HFFc6 (cell line): ENCODE results near the gene ATP6V1E1. TPM values are rescaled to one million over a fixed set of nuclear protein-coding genes. Genes with fewer than 3 reads are reported as not detected.

Experiments
- DNase-seq: peaks from one replicate; pipeline ENCODE4 v3.0.0-alpha.2; 2018
- H3K27ac Mint-ChIP-seq: 2 replicates; pipeline ENCODE4 v1.8.0; 2020; ENCODE audit warnings: mild to moderate bottlenecking, mixed read lengths
- H3K27me3 Mint-ChIP-seq: 2 replicates; pipeline ENCODE4 v1.8.0; 2021; ENCODE audit warnings: mild to moderate bottlenecking, moderate library complexity, mixed read lengths; ENCODE audit not compliant: insufficient read depth
- H3K36me3 Mint-ChIP-seq: 2 replicates; pipeline ENCODE4 v1.8.0; 2021; ENCODE audit warnings: low read depth, mixed read lengths
- H3K4me1 Mint-ChIP-seq: 2 replicates; pipeline ENCODE4 v1.8.0; 2020; ENCODE audit warnings: low read depth, mixed read lengths
- H3K4me3 Mint-ChIP-seq: 2 replicates; pipeline ENCODE4 v1.8.0; 2020; ENCODE audit warnings: mild to moderate bottlenecking, moderate library complexity, mixed read lengths
- H3K9me3 Mint-ChIP-seq: 2 replicates; pipeline ENCODE4 v1.8.0; 2020; ENCODE audit warnings: mild to moderate bottlenecking, mixed read lengths
- CTCF ChIP-seq: fragments of 200-600 bp; sonication (generic); IDR thresholded peaks from 2 replicates; pipeline ENCODE4 v1.5.0; 2021; ENCODE audit warnings: antibody characterized with exemption, mild to moderate bottlenecking
- total RNA-seq, 6 experiments: library from RNA; stranded (reverse); fragmentation: NEBNext Ultra II Directional; extraction: Animal tissue kit (Norgen Biotek cat#: 25700); gene quantifications; 2 replicates in 1 of 6; 3 replicates in 5 of 6; pipeline ENCODE4 v1.2.3, GENCODE V29; 2021

Gene ATP6V1E1
- total RNA-seq, 6 experiments from 2014 or later = 156 to 194 (median 168) TPM

GRCh38 chr22:17559188-17559587 is 69.4 kb downstream of the ATP6V1E1 start:
- no peak for TF ChIP-seq CTCF
- peaks cover 31% of the 10 kb centered on the region for H3K4me1 Mint-ChIP-seq
- H3K9me3 Mint-ChIP-seq = no peaks in the 10 kb centered on the region
- no peak overlapping the region for H3K27ac Mint-ChIP-seq
- H3K4me3 Mint-ChIP-seq = no peak overlapping the region
- peaks cover 4% of the 10 kb centered on the region for H3K27me3 Mint-ChIP-seq
- no peak for DNase-seq
- no peaks in the 10 kb centered on the region for H3K36me3 Mint-ChIP-seq

- Mint-ChIP-seq H3K27ac (no peak overlapping the region), H3K4me3 (no peak overlapping the region), H3K36me3 (no peaks in the 10 kb centered on the region), H3K9me3 (no peaks in the 10 kb centered on the region), H3K27me3 (peaks cover 6% of the 10 kb centered on the region), H3K4me1 (peaks cover 18% of the 10 kb centered on the region)
- no peak for DNase-seq
- no peak for TF ChIP-seq CTCF
Observed at GRCh38 chr22:17554814-17555213, 73.7 kb downstream of the ATP6V1E1 start.

- H3K4me1 Mint-ChIP-seq = peaks cover 9% of the 10 kb centered on the region
- TF ChIP-seq CTCF = no peak
- peaks cover 11% of the 10 kb centered on the region for H3K27me3 Mint-ChIP-seq
- no peaks in the 10 kb centered on the region for H3K36me3 Mint-ChIP-seq
- no peak for DNase-seq
- no peaks in the 10 kb centered on the region for H3K9me3 Mint-ChIP-seq
- no peak overlapping the region for H3K4me3 Mint-ChIP-seq
- no peak overlapping the region for H3K27ac Mint-ChIP-seq
Observed at GRCh38 chr22:17552737-17553136, 75.8 kb downstream of the ATP6V1E1 start.

- Mint-ChIP-seq H3K36me3 (no peaks in the 10 kb centered on the region), H3K27ac (no peak overlapping the region), H3K9me3 (no peaks in the 10 kb centered on the region), H3K27me3 (peaks cover 6% of the 10 kb centered on the region), H3K4me3 (no peak overlapping the region), H3K4me1 (peaks cover 9% of the 10 kb centered on the region)
- no peak for DNase-seq
- TF ChIP-seq CTCF = no peak
Observed at GRCh38 chr22:17549655-17550054, 78.9 kb downstream of the ATP6V1E1 start.

GRCh38 chr22:17549183-17549582 is 79.4 kb downstream of the ATP6V1E1 start:
- no peak for TF ChIP-seq CTCF
- Mint-ChIP-seq H3K36me3 (no peaks in the 10 kb centered on the region), H3K9me3 (no peaks in the 10 kb centered on the region), H3K27ac (no peak overlapping the region), H3K4me1 (peaks cover 9% of the 10 kb centered on the region), H3K27me3 (peaks cover 6% of the 10 kb centered on the region), H3K4me3 (no peak overlapping the region)
- DNase-seq = no peak

GRCh38 chr22:17548756-17549035 is 79.9 kb downstream of the ATP6V1E1 start:
- no peaks in the 10 kb centered on the region for H3K9me3 Mint-ChIP-seq
- no peak for DNase-seq
- H3K4me1 Mint-ChIP-seq = peaks cover 9% of the 10 kb centered on the region
- H3K27me3 Mint-ChIP-seq = peaks cover 6% of the 10 kb centered on the region
- no peaks in the 10 kb centered on the region for H3K36me3 Mint-ChIP-seq
- H3K4me3 Mint-ChIP-seq = no peak overlapping the region
- no peak overlapping the region for H3K27ac Mint-ChIP-seq
- TF ChIP-seq CTCF = no peak
